Inflammatory macrophage treated with lipopolysaccharide for 1 hour (primary cell): ENCODE results near the gene DBR1.

Experiments used
- DNase-seq, 2 donors: peaks; one replicate each; pipeline ENCODE4 v3.0.0-alpha.2; 2020 to 2022

DBR1 gene, protein sequence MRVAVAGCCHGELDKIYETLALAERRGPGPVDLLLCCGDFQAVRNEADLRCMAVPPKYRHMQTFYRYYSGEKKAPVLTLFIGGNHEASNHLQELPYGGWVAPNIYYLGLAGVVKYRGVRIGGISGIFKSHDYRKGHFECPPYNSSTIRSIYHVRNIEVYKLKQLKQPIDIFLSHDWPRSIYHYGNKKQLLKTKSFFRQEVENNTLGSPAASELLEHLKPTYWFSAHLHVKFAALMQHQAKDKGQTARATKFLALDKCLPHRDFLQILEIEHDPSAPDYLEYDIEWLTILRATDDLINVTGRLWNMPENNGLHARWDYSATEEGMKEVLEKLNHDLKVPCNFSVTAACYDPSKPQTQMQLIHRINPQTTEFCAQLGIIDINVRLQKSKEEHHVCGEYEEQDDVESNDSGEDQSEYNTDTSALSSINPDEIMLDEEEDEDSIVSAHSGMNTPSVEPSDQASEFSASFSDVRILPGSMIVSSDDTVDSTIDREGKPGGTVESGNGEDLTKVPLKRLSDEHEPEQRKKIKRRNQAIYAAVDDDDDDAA

DNA sequence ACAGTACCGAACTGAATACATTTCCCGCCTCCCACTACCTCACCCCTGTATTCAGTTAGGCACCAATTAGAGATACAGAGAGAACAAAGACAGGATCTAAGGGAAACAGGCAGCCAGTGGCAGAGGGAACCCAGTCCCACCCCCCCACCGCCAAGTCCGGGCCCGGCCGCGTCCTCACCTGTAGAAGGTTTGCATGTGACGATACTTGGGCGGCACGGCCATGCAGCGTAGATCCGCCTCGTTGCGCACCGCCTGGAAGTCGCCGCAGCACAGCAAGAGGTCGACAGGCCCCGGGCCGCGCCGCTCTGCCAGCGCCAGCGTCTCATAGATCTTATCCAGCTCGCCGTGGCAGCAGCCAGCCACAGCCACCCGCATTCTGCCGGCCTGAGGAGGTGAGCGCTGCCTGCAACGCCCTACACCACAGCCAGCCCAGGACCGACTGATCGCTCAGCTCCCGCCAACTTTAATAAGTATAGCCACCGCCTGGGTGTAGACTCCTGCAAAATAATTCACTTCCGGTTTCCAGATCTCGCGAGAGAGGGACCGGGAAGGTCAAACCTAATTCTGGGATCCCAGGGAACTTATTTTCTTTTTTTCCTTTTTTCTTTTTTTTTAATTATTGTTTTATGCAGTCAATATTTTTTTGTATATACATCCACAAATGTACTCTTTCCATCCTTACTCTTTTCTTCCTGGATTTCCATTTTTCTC is at the start of gene DBR1:
Gene DBR1, minus strand, starts transcription at position 501 of the 711 bp plus-strand sequence. Its CDS starts 126 bp downstream, at position 375.
- peak; percentile 77 to 88 for DNase-seq

- no peak for DNase-seq
Observed at GRCh38 chr3:138222942-138223287, 48.2 kb upstream of the DBR1 start.

- DNase-seq, result peak; percentile 74 to 75
Observed at GRCh38 chr3:138222131-138222941, 47.6 kb upstream of the DBR1 start.

DNA sequence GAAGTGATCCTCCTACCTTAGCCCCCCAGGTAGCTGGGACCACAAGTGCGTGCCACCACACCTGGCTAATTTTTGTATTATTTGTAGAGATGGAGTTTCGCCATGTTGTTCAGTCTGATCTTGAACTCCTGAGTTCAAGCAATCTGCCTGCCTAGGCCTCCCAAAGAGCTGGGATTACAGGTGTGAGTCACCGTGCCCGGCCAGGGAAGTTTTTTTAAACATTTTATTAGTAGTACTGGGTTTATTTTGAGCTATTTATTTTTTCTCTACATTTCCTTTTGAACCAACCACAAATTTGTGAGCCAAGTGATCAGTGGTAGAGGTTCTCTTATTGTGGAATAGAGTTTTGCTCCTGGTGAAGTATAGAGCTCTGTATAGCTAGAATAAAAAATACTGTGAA is 46.1 kb upstream of the DBR1 start:
- no peak for DNase-seq

DNA sequence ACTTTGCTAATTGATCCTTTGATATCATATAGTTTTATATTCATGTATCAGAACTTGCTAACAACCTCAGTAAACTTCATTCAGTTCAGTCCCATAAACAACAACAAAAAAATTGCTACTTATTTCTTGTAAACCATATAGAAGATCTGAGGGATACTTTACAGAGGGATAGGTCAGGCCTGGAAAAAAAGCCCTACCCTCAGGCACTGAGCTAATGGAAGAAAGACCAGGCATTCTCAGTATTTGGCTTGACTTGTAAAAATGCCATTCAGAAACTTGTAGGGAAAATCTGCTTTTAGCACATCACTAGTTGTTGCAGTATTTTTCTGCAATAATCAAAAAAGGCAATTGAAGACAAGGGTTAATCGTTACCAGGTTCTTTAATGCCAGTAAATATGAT is 45.5 kb upstream of the DBR1 start:
- no peak for DNase-seq

DNA sequence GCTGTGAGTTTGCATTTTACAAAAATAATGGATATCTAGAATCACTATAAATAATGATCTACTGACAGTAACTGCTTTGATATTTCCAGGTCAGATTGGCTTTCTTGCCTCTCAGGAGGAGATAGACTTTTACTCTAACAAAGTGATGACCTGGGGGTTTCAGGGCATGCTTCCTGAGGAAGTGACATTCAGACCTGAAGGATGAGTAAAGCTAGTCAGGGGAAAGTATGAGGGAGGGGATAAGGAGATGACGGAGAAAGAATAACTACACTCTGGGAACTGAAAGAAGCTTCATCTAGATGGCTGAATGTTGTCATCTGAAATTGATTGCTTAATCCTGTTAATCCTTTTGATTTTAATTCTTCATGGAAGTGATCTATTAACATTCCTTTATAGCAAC is 44.5 kb upstream of the DBR1 start:
- peak; percentile 56 to 68 for DNase-seq

DNA sequence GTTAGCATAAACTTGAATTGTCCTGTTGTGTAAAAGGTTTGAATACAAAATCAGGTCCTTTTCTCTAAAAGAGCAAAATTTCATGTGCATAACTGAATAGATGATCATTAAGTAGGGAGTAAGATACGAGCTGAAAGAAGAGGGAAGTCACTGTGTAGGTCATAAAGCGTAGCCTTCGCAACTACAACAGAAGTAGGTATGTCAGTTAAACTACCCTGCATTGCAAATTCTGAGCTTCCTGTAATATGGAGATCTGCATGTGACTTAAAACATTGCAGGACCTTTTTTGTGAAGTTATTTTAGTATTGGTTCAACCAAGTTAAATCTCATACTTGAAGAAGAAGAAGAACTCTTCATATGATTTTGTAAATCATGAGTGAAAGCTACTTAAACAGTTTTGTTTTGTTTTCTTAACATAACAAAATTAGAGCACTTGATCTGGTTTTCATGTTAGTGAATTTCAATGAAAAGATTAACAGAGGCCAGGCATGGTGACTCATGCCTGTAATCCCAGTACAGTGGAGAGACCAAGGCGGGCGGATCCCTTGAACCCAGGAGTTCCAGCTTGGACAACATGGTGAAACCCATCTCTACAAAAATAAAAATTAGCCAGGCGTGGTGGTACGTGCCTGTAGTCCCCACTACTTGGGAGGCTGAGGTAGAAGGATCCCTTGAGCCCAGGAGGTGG is 38.8 kb upstream of the DBR1 start:
- DNase-seq, result peak; percentile 71 to 74

DNA sequence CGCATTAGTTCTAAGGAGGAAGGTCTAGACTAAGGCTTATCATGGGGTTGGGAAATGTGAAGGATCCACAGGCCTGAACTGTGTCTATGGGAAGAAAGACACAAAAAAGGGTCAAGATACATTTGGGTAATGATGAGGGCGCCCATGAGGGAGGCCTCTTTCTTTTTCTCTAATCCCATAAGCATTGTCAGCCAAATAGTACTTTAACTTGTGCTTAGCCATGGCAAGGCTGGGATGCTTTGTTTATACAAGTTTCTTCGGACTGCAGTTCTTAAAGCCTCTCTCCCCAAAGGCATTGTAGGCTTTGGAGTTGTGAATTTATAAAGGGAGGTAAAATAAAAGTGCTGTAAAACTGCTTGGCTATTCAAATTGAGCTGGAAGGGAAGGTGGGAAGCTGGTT is 35.8 kb upstream of the DBR1 start:
- no peak for DNase-seq

DNA sequence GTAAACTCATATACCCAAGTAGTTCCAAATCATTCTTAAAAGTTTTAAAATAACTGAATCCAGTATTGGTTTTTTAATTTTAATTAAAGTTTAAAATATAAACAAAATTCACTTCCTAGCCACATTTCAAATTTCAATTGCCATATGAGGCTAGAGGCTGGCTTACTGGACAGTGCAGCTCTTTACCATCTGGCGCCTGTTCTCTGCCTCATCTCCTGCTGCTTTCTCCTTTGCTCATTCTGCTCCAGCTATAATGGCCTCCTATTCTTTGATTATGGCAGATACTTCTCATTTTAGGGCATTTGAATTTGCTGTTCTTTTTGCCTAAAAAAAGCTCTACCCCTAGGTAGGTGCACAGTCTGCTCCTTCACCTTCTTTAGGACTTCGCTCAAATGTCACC is 31.5 kb upstream of the DBR1 start:
- no peak for DNase-seq

DNA sequence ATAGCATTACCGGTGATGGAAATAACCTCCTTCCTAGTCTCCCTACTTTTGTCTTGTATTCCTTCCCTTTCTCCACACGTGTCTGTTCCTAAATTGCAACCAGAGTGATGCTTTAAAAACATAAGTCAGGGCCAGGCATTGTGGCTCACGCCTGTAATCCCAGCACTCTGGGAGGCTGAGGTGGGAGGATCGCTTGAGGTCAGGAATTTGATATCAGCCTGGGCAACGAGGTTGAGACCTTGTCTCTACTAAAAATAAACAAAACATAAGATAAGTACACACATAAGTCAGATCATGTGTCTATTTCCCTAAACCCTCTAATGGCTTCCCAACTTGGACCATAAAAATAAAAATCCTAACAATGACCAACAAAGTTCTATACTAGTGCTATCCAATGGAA is 30.8 kb upstream of the DBR1 start:
- no peak for DNase-seq

DNA sequence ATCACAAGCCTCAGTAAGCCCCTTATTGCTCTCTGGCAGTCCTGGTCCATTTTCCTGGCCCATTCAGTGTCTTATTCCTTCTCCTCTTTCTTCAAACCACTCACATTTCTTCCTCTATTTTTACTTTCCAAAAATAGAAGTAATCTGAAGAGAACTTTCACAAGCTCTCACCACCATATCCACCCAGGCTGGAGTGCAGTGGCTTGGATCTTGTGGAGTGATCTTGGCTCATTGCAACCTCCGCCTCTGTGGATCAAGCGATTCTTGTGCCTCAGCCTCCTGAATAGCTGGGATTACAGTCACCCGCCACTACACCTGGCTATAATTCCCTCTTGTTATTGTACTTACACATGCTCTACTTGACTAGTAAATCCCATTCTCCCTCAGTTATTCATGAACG is 29.2 kb upstream of the DBR1 start:
- DNase-seq, result no peak

- no peak for DNase-seq
Observed at GRCh38 chr3:138202945-138203701, 28.4 kb upstream of the DBR1 start.

DNA sequence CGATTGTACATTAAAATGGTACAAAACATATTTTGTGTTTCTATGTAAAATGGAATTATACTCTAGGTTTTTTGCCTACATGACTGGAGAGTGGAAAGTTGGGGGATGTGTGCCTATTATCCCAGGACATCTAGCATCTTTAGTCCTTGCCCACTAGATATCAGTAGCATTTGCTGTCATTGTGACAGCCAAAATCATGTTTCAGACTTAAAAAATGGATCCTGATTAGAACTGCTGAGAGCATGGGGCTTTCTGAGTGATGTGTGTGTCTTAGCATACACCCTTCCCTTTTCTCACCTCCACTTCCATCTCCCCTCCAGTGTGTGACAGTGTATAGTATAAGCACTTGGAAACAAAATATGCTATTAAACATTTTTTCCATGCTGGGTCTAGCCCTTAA is 25.7 kb upstream of the DBR1 start:
- DNase-seq, result no peak

- DNase-seq, result no peak
Observed at GRCh38 chr3:138199851-138200250, 25.1 kb upstream of the DBR1 start.

GRCh38 chr3:138197524-138197923 is 22.8 kb upstream of the DBR1 start:
- DNase-seq, result no peak

GRCh38 chr3:138197058-138197457 is 22.3 kb upstream of the DBR1 start:
- DNase-seq, result no peak

- DNase-seq, result no peak
Observed at GRCh38 chr3:138196023-138196422, 21.3 kb upstream of the DBR1 start.

DNA sequence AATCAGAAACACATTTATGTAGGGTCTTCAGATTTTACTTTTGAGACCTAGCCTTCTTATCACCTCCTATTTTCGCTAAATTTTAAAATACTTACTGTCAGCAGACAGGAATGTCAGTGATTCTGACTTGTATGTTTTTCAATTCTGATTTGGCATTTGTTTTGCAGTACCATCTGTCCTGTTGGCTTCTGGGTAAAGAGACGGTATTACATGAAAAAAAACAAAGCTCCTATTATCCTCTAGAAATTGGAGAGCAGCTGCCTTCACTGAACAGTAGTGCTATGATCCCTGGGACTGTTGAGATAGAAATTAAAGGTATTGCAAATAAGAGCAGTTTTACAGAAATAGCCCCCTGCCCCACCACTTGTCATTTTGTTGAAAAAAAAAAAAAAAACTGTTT is 20.8 kb upstream of the DBR1 start:
- DNase-seq, result no peak

- peak; percentile 20 to 48 for DNase-seq
Observed at GRCh38 chr3:138188013-138188730, 13.5 kb upstream of the DBR1 start.

GRCh38 chr3:138187296-138188012 is 12.7 kb upstream of the DBR1 start, which contains the start of gene ARMC8:
Gene ARMC8, plus strand, starts transcription at chr3:138187301. Its CDS starts 254 bp downstream, at chr3:138187555.
- DNase-seq, result peak in 1 of 2 donors; percentile 47
